Activated CD4-positive, alpha-beta T cell treated with anti-CD3 and anti-CD28 coated beads for 36 hours (primary cell): ENCODE data around the gene IFT22. TPM values are rescaled to one million over a fixed set of nuclear protein-coding genes. Genes with fewer than 3 reads are reported as not detected.
"Not testable (repeated sequence)": the region's sequence is repeated elsewhere in the genome, so short reads cannot be mapped to it uniquely, and the experiment has no call there.

Experiments
- ATAC-seq: fragments of 200-7000 bp; cut with Tn5 transposase; one replicate; pipeline ENCODE4 v1.10.0; 2021; ENCODE audit warnings: mild to moderate bottlenecking, moderate library complexity
- CTCF ChIA-PET: fragments of 350-600 bp; sonication (Branson Sonifier 250); formaldehyde crosslinking; loops from one replicate; lab custom pipeline; 2021; ENCODE audit warnings: antibody characterized with exemption; lab: Charles Lee
- POLR2A ChIA-PET: fragments of 350-600 bp; sonication (Branson Sonifier 250); formaldehyde crosslinking; loops from one replicate; lab custom pipeline; 2021; ENCODE audit warnings: antibody characterized with exemption, inconsistent platforms; lab: Charles Lee
- DNase-seq: peaks from one replicate; pipeline ENCODE4 v3.0.0-alpha.2; 2020
- H3K27ac Mint-ChIP-seq: one replicate; pipeline ENCODE4 v1.8.0; 2021; ENCODE audit warnings: mixed read lengths
- H3K27me3 Mint-ChIP-seq: one replicate; pipeline ENCODE4 v1.8.0; 2021; ENCODE audit warnings: mixed read lengths
- H3K36me3 Mint-ChIP-seq: one replicate; pipeline ENCODE4 v1.8.0; 2021; ENCODE audit warnings: low read depth, mixed read lengths
- H3K4me1 Mint-ChIP-seq: one replicate; pipeline ENCODE4 v1.8.0; 2021; ENCODE audit warnings: mixed read lengths
- H3K4me3 Mint-ChIP-seq: one replicate; pipeline ENCODE4 v1.8.0; 2021; ENCODE audit warnings: mild to moderate bottlenecking, moderate library complexity, mixed read lengths
- H3K9me3 Mint-ChIP-seq: one replicate; pipeline ENCODE4 v1.8.0; 2021; ENCODE audit warnings: low read depth, mixed read lengths
- intact Hi-C, 2 experiments: fragments of 100-400 bp; cut with DNase I in 1 of 2; cut with micrococcal nuclease in 1 of 2; formaldehyde crosslinking; loops; one replicate each; pipeline versions ENCODE4 v1.14.2 to v1.15.1; 2022 to 2024; cut with DNase I, micrococcal nuclease
- total RNA-seq, 2 experiments: library from RNA; stranded (reverse); gene quantifications; one replicate each; pipeline ENCODE4 v1.2.3, GENCODE V29; 2021

Gene IFT22
- total RNA-seq, 2 experiments from 2014 or later: 6.0 to 6.7 TPM

DNA sequence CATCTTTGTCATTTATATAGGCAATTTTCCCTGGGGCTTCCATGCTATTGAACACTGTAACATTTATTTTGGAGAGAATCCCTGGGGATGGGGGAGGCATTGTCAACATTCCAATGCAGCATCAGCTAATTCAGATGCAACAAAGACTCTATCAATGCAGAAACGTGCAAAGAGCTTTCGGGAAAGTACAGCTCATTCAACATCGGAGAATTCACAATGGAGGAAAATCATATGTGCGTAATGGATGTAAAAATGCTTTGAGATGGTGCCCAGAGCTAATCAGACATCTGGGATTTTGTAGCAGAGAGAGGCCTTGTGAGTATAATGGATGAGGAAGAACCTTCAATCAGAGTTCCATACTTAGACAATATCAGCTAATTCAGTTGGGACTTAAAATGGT is 48.4 kb downstream of the IFT22 start:
- Mint-ChIP-seq H3K36me3 (no peaks in the 10 kb centered on the region), H3K9me3 (no peaks in the 10 kb centered on the region), H3K27me3 (peaks cover 8% of the 10 kb centered on the region), H3K27ac (no peak overlapping the region), H3K4me3 (no peak overlapping the region), H3K4me1 (no peaks in the 10 kb centered on the region)
- ATAC-seq: no peak
- intact Hi-C loops: no loop called here
- ChIA-PET POLR2A (interaction anchor here (0.6 kb wide), 1 partner anchor 847 kb away, joined by 3 read pairs; no protein-coding TSS in a partner anchor), CTCF (interaction anchor here (0.7 to 2.1 kb wide), 3 partner anchors 10 to 437 kb away, joined by 3 to 9 read pairs (median 4); no protein-coding TSS in a partner anchor)
- DNase-seq: no peak

DNA sequence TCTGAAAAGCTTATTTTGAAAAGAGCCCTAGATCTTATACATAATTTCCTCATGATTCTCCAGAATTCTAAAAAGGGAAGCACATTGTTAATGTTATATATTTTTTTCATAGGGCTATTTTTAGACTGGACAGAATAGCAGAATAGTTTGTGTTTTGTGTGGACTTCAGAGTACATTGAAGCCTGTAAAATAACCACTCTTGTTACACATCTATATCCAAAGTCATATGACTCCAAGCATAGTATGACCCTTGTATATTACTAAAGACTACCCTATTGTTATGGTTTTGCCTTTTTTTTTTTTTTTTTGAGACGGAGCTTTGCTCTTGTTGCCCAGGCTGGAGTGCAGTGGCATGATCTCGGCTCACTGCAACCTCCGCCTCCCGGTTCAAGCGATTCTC is 50.6 kb downstream of the IFT22 start:
- DNase-seq (no peak), ATAC-seq (no peak)
- intact Hi-C loops: no loop called here
- ChIA-PET POLR2A (no interaction called here), CTCF (interaction anchor here (0.6 kb wide), 1 partner anchor 91 kb away, joined by 3 read pairs; the partner anchor contains the start of gene COL26A1)
- Mint-ChIP-seq H3K27me3 (peaks cover 8% of the 10 kb centered on the region), H3K4me3 (no peak overlapping the region), H3K27ac (no peak overlapping the region), H3K36me3 (no peaks in the 10 kb centered on the region), H3K9me3 (no peaks in the 10 kb centered on the region), H3K4me1 (no peaks in the 10 kb centered on the region)

DNA sequence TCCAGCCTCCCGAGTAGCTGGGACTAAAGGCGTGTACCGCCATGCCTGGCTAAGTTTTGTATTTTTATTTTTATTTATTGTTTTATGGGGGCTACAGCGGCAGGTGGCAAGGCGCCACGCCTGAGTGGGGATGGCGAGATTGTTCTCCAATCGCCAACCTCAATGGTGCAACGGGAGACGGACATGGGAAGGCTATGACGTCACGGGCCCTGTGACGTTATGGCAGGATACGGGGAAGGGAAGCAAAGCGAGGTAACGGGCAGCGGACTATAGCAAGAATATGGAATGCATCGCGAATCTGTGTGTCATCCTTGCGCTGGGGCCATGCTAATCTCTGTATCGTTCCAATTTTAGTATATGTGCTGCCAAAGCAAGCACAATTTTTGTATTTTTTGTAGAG is 51.9 kb downstream of the IFT22 start:
- POLR2A ChIA-PET: no interaction called here
- Mint-ChIP-seq H3K36me3 (no peaks in the 10 kb centered on the region), H3K9me3 (no peaks in the 10 kb centered on the region), H3K4me3 (no peak overlapping the region), H3K27ac (no peak overlapping the region), H3K4me1 (no peaks in the 10 kb centered on the region), H3K27me3 (peaks cover 9% of the 10 kb centered on the region)
- intact Hi-C loops: no loop called here
- DNase-seq: no peak
- CTCF ChIA-PET: no interaction called here
- no peak for ATAC-seq

DNA sequence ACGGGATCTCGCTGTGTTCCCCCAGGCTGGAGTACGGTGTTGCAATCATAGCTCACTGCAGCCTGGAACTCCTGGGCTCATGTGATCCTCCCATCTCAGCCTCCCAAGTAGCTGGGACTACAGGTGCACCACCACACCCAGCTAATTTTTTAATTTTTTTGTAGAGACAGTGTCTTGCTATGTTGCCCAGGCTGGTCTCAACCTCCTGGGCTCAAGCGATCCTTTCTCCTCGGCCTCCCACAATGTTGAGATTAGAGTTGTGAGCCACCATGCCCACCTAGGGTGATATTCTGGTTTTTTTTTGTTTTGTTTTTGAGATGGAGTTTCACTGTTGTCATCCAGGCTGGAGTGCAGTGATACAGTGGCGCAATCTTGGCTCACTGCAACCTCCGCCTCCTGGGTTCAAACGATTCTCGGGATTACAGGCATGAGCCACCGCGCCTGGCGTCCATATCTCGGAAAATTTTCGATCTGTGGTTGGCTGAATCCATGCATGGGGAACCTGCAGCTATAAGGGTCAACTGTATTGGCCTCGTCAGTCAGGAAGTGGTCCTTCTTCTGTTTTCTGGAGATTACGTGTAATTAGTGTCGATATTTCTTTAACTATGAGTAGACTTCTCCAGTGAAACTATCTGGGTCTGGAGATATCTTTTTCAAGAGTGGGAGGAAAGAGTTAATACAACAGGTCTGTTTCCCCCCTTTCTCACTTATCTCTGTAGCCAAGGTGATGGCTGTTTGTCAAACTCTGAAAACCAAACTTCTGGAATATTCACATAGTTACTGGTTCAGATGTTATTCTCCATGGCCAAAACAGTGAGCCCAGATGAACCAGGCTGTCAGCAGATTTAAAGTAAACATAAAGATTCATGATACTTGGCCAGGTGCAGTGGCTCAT is 55.7 kb downstream of the IFT22 start:
- H3K9me3 Mint-ChIP-seq: no peaks in the 10 kb centered on the region
- intact Hi-C loops: no loop called here
- H3K27me3 Mint-ChIP-seq: peaks cover 4% of the 10 kb centered on the region
- ChIA-PET CTCF (interaction anchor here (1.0 kb wide), 1 partner anchor 17 kb away, joined by 3 read pairs; no protein-coding TSS in a partner anchor), POLR2A (no interaction called here)
- H3K4me3 Mint-ChIP-seq: no peak overlapping the region
- no peaks in the 10 kb centered on the region for H3K4me1 Mint-ChIP-seq
- no peak for DNase-seq
- no peak overlapping the region for H3K27ac Mint-ChIP-seq
- H3K36me3 Mint-ChIP-seq: no peaks in the 10 kb centered on the region
- no peak for ATAC-seq

DNA sequence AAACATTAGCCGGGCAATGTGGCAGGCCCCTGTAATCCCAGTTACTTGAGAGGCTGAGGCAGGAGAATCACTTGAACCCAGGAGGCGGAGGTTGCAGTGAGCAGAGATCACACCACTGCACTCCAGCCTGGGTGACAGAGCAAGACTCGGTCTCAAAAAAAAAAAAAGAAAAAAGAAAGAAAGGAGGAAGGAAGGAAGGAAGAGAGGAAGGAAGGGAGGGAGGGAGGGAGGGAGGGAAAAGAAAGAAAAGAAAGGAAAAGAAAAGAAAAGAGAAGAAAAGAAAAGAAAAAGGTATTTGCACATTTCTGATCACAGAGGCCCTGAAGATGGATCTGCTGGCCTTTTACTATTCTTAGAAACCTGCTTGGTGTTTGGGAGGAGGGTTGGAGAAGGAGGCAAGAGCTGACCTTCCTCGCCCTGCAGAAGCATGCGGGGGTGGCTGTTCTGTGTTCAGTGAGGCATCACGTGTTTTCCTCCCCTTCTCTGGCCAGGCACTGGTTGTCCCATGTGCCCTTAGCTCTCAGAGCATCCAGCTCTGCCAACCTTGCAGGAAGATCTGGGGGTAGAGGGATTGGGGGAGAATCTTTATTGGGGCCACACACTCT is 57.4 kb downstream of the IFT22 start:
- POLR2A ChIA-PET, H3K9me3 Mint-ChIP-seq, ATAC-seq, DNase-seq, CTCF ChIA-PET, intact Hi-C loops, H3K4me1 Mint-ChIP-seq, H3K36me3 Mint-ChIP-seq, H3K4me3 Mint-ChIP-seq, H3K27me3 Mint-ChIP-seq, H3K27ac Mint-ChIP-seq: not testable (repeated sequence)

Other genes with a start within 250 kb of the IFT22 start
- 10 to 100 TPM; 35.3 to 40.8 TPM for gene TRIM56, start 236.3 kb downstream of the IFT22 start, total RNA-seq
- gene SERPINE1, start 194.7 kb downstream of the IFT22 start, total RNA-seq: under 1 TPM; 0.05 to 0.07 TPM
- 10 to 100 TPM; 33.7 to 43.0 TPM for gene AP1S1, start 167.3 kb downstream of the IFT22 start, total RNA-seq
- under 1 TPM; 0.09 to 0.11 TPM for gene VGF, start 156.2 kb downstream of the IFT22 start, total RNA-seq
- gene NAT16, start 141.5 kb downstream of the IFT22 start, total RNA-seq: not detected
- not detected for gene MOGAT3, start 120.8 kb downstream of the IFT22 start, total RNA-seq
- 10 to 100 TPM; 30.7 to 35.9 TPM for gene PLOD3, start 104.2 kb downstream of the IFT22 start, total RNA-seq
- 10 to 100 TPM; 44.2 TPM for gene ZNHIT1, start 103.6 kb downstream of the IFT22 start, total RNA-seq
- 10 to 100 TPM; 16.4 to 17.2 TPM for gene CLDN15, start 84.0 kb downstream of the IFT22 start, total RNA-seq
- gene FIS1, start 76.7 kb downstream of the IFT22 start, total RNA-seq: 10 to 100 TPM; 70.5 to 92.6 TPM
- gene COL26A1, start 41.1 kb upstream of the IFT22 start, total RNA-seq: not detected